T follicular helper cell (primary cell): ENCODE results near the gene ZNF792.
"Not testable (repeated sequence)": the region's sequence is repeated elsewhere in the genome, so short reads cannot be mapped to it uniquely, and the experiment has no call there.

Experiments used
- DNase-seq: peaks from one replicate; pipeline ENCODE4 v3.0.0-alpha.2; 2020; ENCODE audit warnings: low read depth

ZNF792 gene

GRCh38 chr19:34925278-34925855, 38.7 kb downstream of the ZNF792 start:
- DNase-seq = no peak

GRCh38 chr19:34920090-34920786, 43.8 kb downstream of the ZNF792 start:
- not testable (repeated sequence) for DNase-seq

- DNase-seq = no peak
Measured at GRCh38 chr19:34918190-34918589, 45.8 kb downstream of the ZNF792 start.

GRCh38 chr19:34917144-34917543, 46.9 kb downstream of the ZNF792 start:
- not testable (repeated sequence) for DNase-seq

- no peak for DNase-seq
Measured at GRCh38 chr19:34910770-34911169, 53.3 kb downstream of the ZNF792 start.
